VCaP (cell line): Measurements from ENCODE around the gene DLX6.

Experiments used
- H3K27ac ChIP-seq: fragments of 450-650 bp; 2 replicates; pipeline ENCODE4 v1.5.1; 2017
- CTCF ChIP-seq: fragments of 450-650 bp; conservative IDR thresholded peaks from 2 replicates; pipeline ENCODE4 v1.5.1; 2017; ENCODE audit warnings: mild to moderate bottlenecking, moderate library complexity

The DLX6 gene

DNA sequence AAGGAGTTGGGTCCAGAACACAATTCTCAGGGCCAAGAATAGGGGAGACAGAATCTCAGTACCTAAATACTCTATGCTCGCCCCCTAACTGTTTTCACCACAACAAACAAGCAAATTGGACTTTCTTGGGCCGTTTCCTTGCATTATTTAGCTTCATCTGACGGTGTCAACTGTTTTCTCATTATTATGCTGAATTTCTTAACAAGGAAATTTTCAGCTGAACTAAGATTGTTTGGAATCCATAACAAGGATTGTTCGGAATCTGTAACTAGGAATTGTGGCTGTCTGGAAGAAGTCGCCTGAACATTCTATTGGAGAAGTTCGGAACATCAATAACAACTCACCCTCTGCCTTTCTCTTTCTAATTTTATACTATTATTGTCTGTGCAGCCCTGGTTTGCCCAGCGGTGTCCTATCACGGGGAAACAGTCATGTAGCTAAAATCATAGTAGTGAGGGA lies 15.5 kb upstream of the DLX6 start:
- no peak overlapping the region for H3K27ac ChIP-seq
- TF ChIP-seq CTCF = no peak

GRCh38 chr7:96991546-96992191 lies 13.7 kb upstream of the DLX6 start:
- no peak overlapping the region for H3K27ac ChIP-seq
- TF ChIP-seq CTCF = no peak

- H3K27ac ChIP-seq = no peak overlapping the region
- TF ChIP-seq CTCF = no peak
Observed at GRCh38 chr7:96992192-96993005, 13.0 kb upstream of the DLX6 start.

DNA sequence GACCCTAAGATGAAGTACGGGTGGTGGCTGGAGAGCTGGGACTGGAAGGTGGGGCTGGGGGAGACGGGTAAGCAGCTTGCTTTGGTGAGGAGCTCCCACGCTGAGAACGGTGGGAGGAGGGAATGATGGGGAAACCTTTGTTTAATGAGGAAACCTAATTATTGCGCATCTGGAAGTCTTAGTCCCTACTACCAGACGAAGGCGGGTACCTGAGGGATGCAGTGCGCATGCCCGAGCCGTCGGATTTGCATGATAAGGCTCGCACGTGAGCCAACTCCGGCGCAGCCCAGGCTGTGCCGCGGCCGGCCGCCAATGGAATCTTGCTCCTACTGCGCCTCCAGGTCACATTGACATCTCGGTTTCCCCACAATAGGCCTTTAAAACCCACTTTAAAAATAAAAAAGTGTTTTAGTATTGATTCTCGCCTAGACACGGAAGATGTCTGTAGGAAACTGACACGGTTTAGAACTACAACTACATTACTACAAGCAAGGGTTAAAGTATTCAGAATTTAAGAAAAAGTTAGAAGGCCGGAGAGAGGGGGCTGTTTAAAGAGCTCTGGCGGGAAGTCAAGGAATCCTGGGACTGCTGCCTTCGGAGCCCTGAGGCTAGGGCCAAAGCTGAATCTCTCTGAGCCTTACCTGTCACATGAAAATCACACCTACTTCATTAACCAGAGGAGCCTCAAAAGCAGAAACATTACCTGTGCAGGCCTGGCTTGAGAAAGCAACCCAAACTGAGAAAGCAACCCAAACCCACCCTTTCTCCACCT lies 12.1 kb upstream of the DLX6 start:
- no peak overlapping the region for H3K27ac ChIP-seq
- TF ChIP-seq CTCF = no peak

GRCh38 chr7:96993980-96994379 lies 11.4 kb upstream of the DLX6 start:
- no peak overlapping the region for H3K27ac ChIP-seq
- TF ChIP-seq CTCF = no peak

GRCh38 chr7:96995406-96996110 lies 9.8 kb upstream of the DLX6 start:
- no peak overlapping the region for H3K27ac ChIP-seq
- TF ChIP-seq CTCF = no peak
